B cell (primary cell): ENCODE data around the gene OTOF.

ENCODE experiments used
- CTCF ChIP-seq: fragments of 200-600 bp; IDR thresholded peaks from one replicate; pipeline ENCODE4 v1.8.0; 2022; ENCODE audit warnings: antibody characterized with exemption, mild to moderate bottlenecking
- EZH2 ChIP-seq: IDR thresholded peaks from 2 replicates; pipeline ENCODE4 v1.6.1; 2012; ENCODE audit warnings: borderline replicate concordance, low read depth, mild to moderate bottlenecking, moderate library complexity, low read length; ENCODE audit not compliant: insufficient read depth, poor library complexity, severe bottlenecking

DNA sequence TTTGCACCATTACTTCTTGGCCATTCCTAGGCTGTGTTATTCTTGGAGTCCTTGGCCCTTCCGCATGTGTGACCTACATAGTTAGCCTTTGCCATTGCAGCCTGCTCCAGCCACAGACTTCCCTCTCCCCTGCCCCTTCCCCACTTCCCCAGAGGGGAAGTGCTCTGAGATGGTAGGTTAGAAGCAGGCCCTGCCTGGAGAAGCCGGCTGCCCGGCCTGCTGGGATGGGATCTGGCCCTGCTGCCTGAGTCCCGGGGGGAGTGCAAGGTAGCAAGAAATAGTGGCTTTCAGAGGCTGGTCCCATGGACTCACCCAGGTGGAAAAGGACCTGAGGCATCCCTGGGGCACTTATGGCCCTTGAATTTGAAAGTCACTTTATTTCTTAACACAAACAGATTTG, 28.4 kb upstream of the OTOF start:
- TF ChIP-seq CTCF = no peak
- no peak for TF ChIP-seq EZH2
